Neural progenitor cell (in vitro differentiated cells): Measurements from ENCODE around the gene BRD7.

Experiments used
- CTCF ChIP-seq: fragments of 200-600 bp; sonication (generic); IDR thresholded peaks from 2 replicates; pipeline ENCODE4 v1.5.1; 2017; ENCODE audit warnings: antibody characterized with exemption, mild to moderate bottlenecking
- EZH2 ChIP-seq: fragments of 200-600 bp; sonication (generic); IDR thresholded peaks from 2 replicates; pipeline ENCODE4 v1.6.1; 2017; ENCODE audit warnings: antibody characterized with exemption, mild to moderate bottlenecking, moderate library complexity

DNA sequence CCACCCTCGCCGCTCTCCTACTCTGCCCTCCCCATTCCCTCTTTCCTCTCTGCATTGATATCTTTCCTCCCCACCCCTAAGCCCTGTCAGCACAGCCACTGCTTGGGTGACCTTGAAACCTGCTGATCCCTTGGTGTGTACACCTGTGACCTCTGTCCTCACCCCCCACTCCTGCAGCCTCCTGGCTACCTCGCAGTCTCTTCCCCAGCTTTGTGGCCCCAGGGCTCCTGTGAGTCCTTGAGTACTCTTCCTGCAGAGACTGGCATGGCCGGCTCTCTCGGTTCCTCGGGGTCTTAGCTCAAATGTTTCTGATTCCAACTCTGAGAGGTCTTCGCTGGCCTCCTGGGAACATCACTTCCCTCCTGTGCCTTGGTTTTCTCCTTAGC is 70.7 kb downstream of the BRD7 start:
- TF ChIP-seq CTCF (no peak), EZH2 (no peak)
